HepG2 (cell line): ENCODE measurements around the gene XAF1. TPM values are rescaled to one million over a fixed set of nuclear protein-coding genes. Genes with fewer than 3 reads are reported as not detected.
A peak's percentile ranks its signal among the peaks of the same experiment; 100 is the strongest.

ENCODE experiments used
- ATAC-seq: fragments of 200-7000 bp; cut with Tn5 transposase; 3 replicates; pipeline ENCODE4 v1.9.1; 2020; ENCODE audit warnings: mild to moderate bottlenecking, moderate library complexity
- BruUV-seq: library from RNA; stranded (reverse); fragments of 400-500 nt; replicated peaks from 2 replicates; lab custom pipeline; 2021; lab: Mats Ljungman, UMichigan
- CTCF ChIA-PET: fragments of 300-600 bp; formaldehyde crosslinking; extraction: SDS; loops from one replicate; lab custom pipeline; 2021; ENCODE audit warnings: low total read pairs, inconsistent platforms, low intra/inter-chr PET ratio; lab: Yijun Ruan, JAX
- POLR2A ChIA-PET: fragments of 350-600 bp; sonication (Branson Sonifier 250); formaldehyde crosslinking; loops from one replicate; lab custom pipeline; 2020; ENCODE audit warnings: antibody characterized with exemption, inconsistent platforms; lab: Yijun Ruan, JAX
- DNase-seq: peaks from one replicate; pipeline ENCODE4 v3.0.0-alpha.2; 2015; ENCODE audit warnings: low spot score
- FAIRE-seq: peaks from 3 replicates; lab custom pipeline; 2011; peaks lifted over from hg19 to GRCh38; lab: Jason Lieb, UNC
- H2AFZ ChIP-seq: one replicate; pipeline ENCODE4 v1.6.1; 2011; ENCODE audit warnings: low read length, inconsistent platforms
- H3K27ac ChIP-seq: fragments of 300-600 bp; 3 replicates; pipeline ENCODE4 v1.8.0; 2011; ENCODE audit warnings: mixed run types, mild to moderate bottlenecking, mixed read lengths, low read length, inconsistent platforms; ENCODE audit not compliant: insufficient read depth; ENCODE audit errors: extremely low read length
- H3K27me3 ChIP-seq, 2 experiments: fragments of 200-600 bp in 1 of 2; 2 replicates in 1 of 2; 3 replicates in 1 of 2; pipeline versions ENCODE4 v1.6.0 to v1.8.0; 2011; ENCODE audit warnings: low read length in 2 of 2, mild to moderate bottlenecking in 2 of 2, moderate library complexity in 2 of 2, inconsistent platforms in 1 of 2; ENCODE audit not compliant: insufficient read depth in 2 of 2, control insufficient read depth in 1 of 2
- H3K36me3 ChIP-seq, 2 experiments: fragments of 200-600 bp in 1 of 2; replicated peaks in 1 of 2; 2 replicates in 1 of 2; 3 replicates in 1 of 2; pipeline versions ENCODE4 v1.5.1 to v1.8.0; 2011; ENCODE audit warnings: low read length in 2 of 2, inconsistent platforms in 1 of 2; ENCODE audit not compliant: insufficient read depth in 2 of 2, control insufficient read depth in 1 of 2
- H3K4me1 ChIP-seq: 2 replicates; pipeline ENCODE4 v1.5.1; 2012; ENCODE audit warnings: low read length, inconsistent platforms; ENCODE audit not compliant: insufficient read depth
- H3K4me2 ChIP-seq: 2 replicates; pipeline ENCODE4 v1.6.0; 2011; ENCODE audit warnings: low read depth, low read length, inconsistent platforms
- H3K4me3 ChIP-seq, 3 experiments: fragments of 200-600 bp in 1 of 3; sonication (generic), shearing (Covaris generic) in 1 of 3; replicated peaks in 1 of 3; 2 replicates each; pipeline ENCODE4 v1.5.1; 2011 to 2016; ENCODE audit warnings: low read length in 3 of 3, inconsistent platforms in 2 of 3, low read depth in 2 of 3, mild to moderate bottlenecking in 2 of 3, control low read depth in 1 of 3, mixed read lengths in 1 of 3; ENCODE audit not compliant: insufficient read depth in 1 of 3
- H3K79me2 ChIP-seq: one replicate; pipeline ENCODE4 v1.6.1; 2011; ENCODE audit warnings: low read length, inconsistent platforms; ENCODE audit not compliant: insufficient read depth
- H3K9ac ChIP-seq: 2 replicates; pipeline ENCODE4 v1.6.0; 2011; ENCODE audit warnings: mild to moderate bottlenecking, low read depth, low read length, inconsistent platforms; ENCODE audit not compliant: insufficient read depth
- H3K9me3 ChIP-seq: 2 replicates; pipeline ENCODE4 v1.5.1; 2012; ENCODE audit warnings: mild to moderate bottlenecking, low read length
- H4K20me1 ChIP-seq: 2 replicates; pipeline ENCODE4 v1.6.0; 2011; ENCODE audit warnings: inconsistent platforms, mild to moderate bottlenecking, low read length, moderate library complexity; ENCODE audit not compliant: insufficient read depth
- IKZF4 ChIP-seq: sonication (generic); formaldehyde crosslinking; IDR thresholded peaks from 2 replicates; pipeline ENCODE4 v1.5.1; 2020; ENCODE audit warnings: borderline replicate concordance, mild to moderate bottlenecking, low read depth, missing genetic modification reagents; ENCODE audit errors: not compliant biosample characterization
- NR2F1 ChIP-seq, 2 experiments: fragments of 450-650 bp in 1 of 2; formaldehyde crosslinking in 1 of 2; IDR thresholded peaks; 2 replicates each; pipeline versions ENCODE4 v1.5.0 to v1.6.1; 2016 to 2020; ENCODE audit warnings: mild to moderate bottlenecking in 1 of 2, missing compliant biosample characterization in 1 of 2, missing genetic modification reagents in 1 of 2, moderate library complexity in 1 of 2
- NR2F6 ChIP-seq, 2 experiments: IDR thresholded peaks; 2 replicates each; pipeline ENCODE4 v1.6.1; 2016; ENCODE audit warnings: antibody characterized with exemption in 1 of 2, mild to moderate bottlenecking in 1 of 2
- SOX13 ChIP-seq, 3 experiments: fragments of 450-650 bp in 1 of 3; sonication (generic) in 1 of 3; formaldehyde crosslinking in 1 of 3; IDR thresholded peaks in 2 of 3; conservative IDR thresholded peaks in 1 of 3; 2 replicates each; pipeline versions ENCODE4 v1.5.0 to v1.6.1; 2016 to 2020; ENCODE audit warnings: antibody characterized with exemption in 1 of 3, mild to moderate bottlenecking in 1 of 3, missing compliant biosample characterization in 1 of 3, missing genetic modification reagents in 1 of 3, moderate library complexity in 1 of 3
- in situ Hi-C: cut with HindIII; loops from 2 replicates; pipeline ENCODE4 v1.10.0; 2017; ENCODE audit warnings: low pct_unique_long_range_greater_than_20kb; ENCODE audit not compliant: extremely low pct_ligation_motif_present
- intact Hi-C: fragments of 100-400 bp; cut with micrococcal nuclease; formaldehyde crosslinking; loops from one replicate; pipeline ENCODE4 v1.10.0; 2022; ENCODE audit not compliant: unreplicated experiment
- polyA plus RNA-seq, 8 experiments: library from polyadenylated mRNA; depleted of rRNA in 3 of 8; stranded (reverse) in 7 of 8; unstranded in 1 of 8; fragments of >200 nt; fragmentation: Illumina TruSeq in 4 of 8; extraction: Trizol in 4 of 8; gene quantifications; 2 replicates each; pipeline versions ENCODE4 v1.2.1 to v1.2.3, GENCODE V29; 2011 to 2016; ENCODE audit warnings: low read depth in 4 of 8, missing spikeins in 1 of 8, mixed read lengths in 1 of 8; ENCODE audit not compliant: insufficient read depth in 1 of 8
- small RNA-seq, 3 experiments: library from RNA; depleted of rRNA; stranded (forward); fragments of <200 nt; gene quantifications; one replicate each; pipeline ENCODE3, GENCODE V24; 2012; ENCODE audit warnings: low read depth in 2 of 3, low replicate concordance in 1 of 3; ENCODE audit not compliant: insufficient read length in 3 of 3, insufficient read depth in 2 of 3
- total RNA-seq, 5 experiments: library from RNA; depleted of rRNA; stranded (reverse); fragments of >200 nt; fragmentation: Illumina TruSeq; extraction: Trizol; gene quantifications; 2 replicates each; pipeline ENCODE4 v1.2.3, GENCODE V29; 2016; ENCODE audit warnings: low read depth in 1 of 5
- TF ChIP-seq, protein P1 (sequence below): sonication (generic); IDR thresholded peaks from 2 replicates; pipeline ENCODE4 v1.6.1; 2016; ENCODE audit warnings: low read depth, borderline replicate concordance

Gene XAF1
- total and polyA plus RNA-seq, 2 of the 13 experiments (the other 11 are each of a cell fraction or from before 2014, with no cell fraction given) = 1.2 to 2.4 TPM

DNA sequence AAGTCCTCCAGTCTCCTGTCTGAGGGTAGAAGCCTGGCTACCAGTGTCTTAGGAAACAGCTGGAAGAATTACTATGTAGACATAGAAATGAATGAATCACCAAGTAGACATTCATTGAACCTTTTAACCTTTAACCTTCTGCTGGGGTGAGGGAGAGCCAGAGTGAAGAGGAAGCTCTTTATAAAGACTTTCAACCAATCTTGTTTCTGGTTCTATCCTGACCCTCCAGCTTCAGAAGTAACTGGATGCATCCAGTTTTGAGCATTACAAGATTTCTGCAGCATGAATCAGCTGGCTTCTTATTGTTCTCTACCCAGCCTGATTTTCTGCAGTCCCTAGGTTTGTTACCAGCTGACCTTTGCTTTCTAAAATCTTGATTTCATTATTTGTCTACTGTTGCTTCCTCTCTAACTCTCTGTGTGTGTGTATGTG, 67.2 kb downstream of the XAF1 start:
- H3K9ac ChIP-seq = no peak overlapping the region
- no TSS peak for BruUV-seq
- TF ChIP-seq, protein P1, sequence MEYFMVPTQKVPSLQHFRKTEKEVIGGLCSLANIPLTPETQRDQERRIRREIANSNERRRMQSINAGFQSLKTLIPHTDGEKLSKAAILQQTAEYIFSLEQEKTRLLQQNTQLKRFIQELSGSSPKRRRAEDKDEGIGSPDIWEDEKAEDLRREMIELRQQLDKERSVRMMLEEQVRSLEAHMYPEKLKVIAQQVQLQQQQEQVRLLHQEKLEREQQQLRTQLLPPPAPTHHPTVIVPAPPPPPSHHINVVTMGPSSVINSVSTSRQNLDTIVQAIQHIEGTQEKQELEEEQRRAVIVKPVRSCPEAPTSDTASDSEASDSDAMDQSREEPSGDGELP = peak; percentile 40; the same call in 1 of the 2 replicates
- TF ChIP-seq IKZF4 (CRISPR knock-in tag) (no peak), SOX13 (IDR thresholded peaks at IDR 0.05) (no peak), SOX13 (CRISPR knock-in tag; conservative IDR thresholded peaks at IDR 0.05 in 1 of 2, IDR thresholded peaks at IDR 0.05 in 1 of 2) (peak in 1 of 2 experiments; percentile 12; a peak in 1 of 4 replicates), NR2F1 (CRISPR knock-in tag; IDR thresholded peaks at IDR 0.05) (peak in 1 of 2 experiments; percentile 51; a peak in 1 of 4 replicates), NR2F6 (IDR thresholded peaks at IDR 0.05) (0 out of 2 replicates have a peak, but pooled peaks have one; percentile 28), NR2F6 (CRISPR knock-in tag; IDR thresholded peaks at IDR 0.05) (no peak)
- TF ChIP-seq, all 625 proteins: peak for 4
- ChIA-PET CTCF (no interaction called here), POLR2A (no interaction called here)
- no peak overlapping the region for H3K4me2 ChIP-seq
- H4K20me1 ChIP-seq = no peaks in the 10 kb centered on the region
- no peak overlapping the region for H3K4me3 ChIP-seq
- H3K9me3 ChIP-seq = no peaks in the 10 kb centered on the region
- peaks cover 13% of the 10 kb centered on the region for H3K4me1 ChIP-seq
- ATAC-seq = no peak
- H3K79me2 ChIP-seq = no peaks in the 10 kb centered on the region
- H3K27me3 ChIP-seq = no peaks in the 10 kb centered on the region
- DNase-seq = no peak
- FAIRE-seq = no peak
- H3K27ac ChIP-seq = no peak overlapping the region
- in situ Hi-C loops (no loop called here), intact Hi-C loops (no loop called here)
- H2AFZ ChIP-seq = no peak overlapping the region
- H3K36me3 ChIP-seq = no peaks in the 10 kb centered on the region

Small RNA genes within 50 kb of the gene (small RNA-seq; reads per million reads assigned to genes)
- gene AC004706.2 = 0 reads per million in 3 experiments

Other genes with a start within 250 kb of the XAF1 start
- gene PITPNM3, start 199.5 kb upstream of the XAF1 start, total RNA-seq (2016; rRNA removed; fragmentation: Illumina TruSeq; extraction: Trizol) = 0.13 and 0.28 TPM in 2 replicates
- gene PITPNM3, start 199.5 kb upstream of the XAF1 start, polyA plus RNA-seq (2011; rRNA removed) = 0.29 and 0.33 TPM in 2 replicates
- 9.1 and 10.7 TPM in 2 replicates for gene KIAA0753, start 115.3 kb upstream of the XAF1 start, total RNA-seq (2016; rRNA removed; fragmentation: Illumina TruSeq; extraction: Trizol)
- 4.6 and 5.2 TPM in 2 replicates for gene KIAA0753, start 115.3 kb upstream of the XAF1 start, polyA plus RNA-seq (2011; rRNA removed)
- 266 and 359 TPM in 2 replicates for gene TXNDC17, start 115.0 kb upstream of the XAF1 start, total RNA-seq (2016; rRNA removed; fragmentation: Illumina TruSeq; extraction: Trizol)
- gene TXNDC17, start 115.0 kb upstream of the XAF1 start, polyA plus RNA-seq (2011; rRNA removed) = 147 and 188 TPM in 2 replicates
- gene MED31, start 104.4 kb upstream of the XAF1 start, total RNA-seq (2016; rRNA removed; fragmentation: Illumina TruSeq; extraction: Trizol) = 20.9 and 25.0 TPM in 2 replicates
- 14.2 and 19.0 TPM in 2 replicates for gene MED31, start 104.4 kb upstream of the XAF1 start, polyA plus RNA-seq (2011; rRNA removed)
- 3.6 and 4.1 TPM in 2 replicates for gene C17orf100, start 104.3 kb upstream of the XAF1 start, total RNA-seq (2016; rRNA removed; fragmentation: Illumina TruSeq; extraction: Trizol)
- 8.7 and 10.1 TPM in 2 replicates for gene C17orf100, start 104.3 kb upstream of the XAF1 start, polyA plus RNA-seq (2011; rRNA removed)
- gene SLC13A5, start 42.7 kb upstream of the XAF1 start, total RNA-seq (2016; rRNA removed; fragmentation: Illumina TruSeq; extraction: Trizol) = 24.4 and 42.8 TPM in 2 replicates
- gene SLC13A5, start 42.7 kb upstream of the XAF1 start, polyA plus RNA-seq (2011; rRNA removed) = 310 and 460 TPM in 2 replicates
- gene FBXO39, start 20.2 kb downstream of the XAF1 start, total RNA-seq (2016; rRNA removed; fragmentation: Illumina TruSeq; extraction: Trizol) = not detected in 2 replicates
- gene FBXO39, start 20.2 kb downstream of the XAF1 start, polyA plus RNA-seq (2011; rRNA removed) = 0.09 and 0.17 TPM in 2 replicates
- gene TEKT1, start 75.7 kb downstream of the XAF1 start, total RNA-seq (2016; rRNA removed; fragmentation: Illumina TruSeq; extraction: Trizol) = not detected in 2 replicates
- gene TEKT1, start 75.7 kb downstream of the XAF1 start, polyA plus RNA-seq (2011; rRNA removed) = not detected in 2 replicates
- not detected in 2 replicates for gene ALOX12, start 240.0 kb downstream of the XAF1 start, total RNA-seq (2016; rRNA removed; fragmentation: Illumina TruSeq; extraction: Trizol)
- gene ALOX12, start 240.0 kb downstream of the XAF1 start, polyA plus RNA-seq (2011; rRNA removed) = not detected in 2 replicates